Colonic mucosa (tissue), 4 donors: ENCODE measurements around the gene UBE2O. TPM values are rescaled to one million over a fixed set of nuclear protein-coding genes. Genes with fewer than 3 reads are reported as not detected.

Experiments used
- DNase-seq: peaks from one replicate; pipeline ENCODE4 v3.0.0-alpha.2; 2020
- H3K27ac ChIP-seq: fragments of 200-600 bp; one replicate; pipeline ENCODE4 v1.8.0; 2021
- H3K27me3 ChIP-seq: fragments of 200-600 bp; one replicate; pipeline ENCODE4 v1.8.0; 2021
- H3K36me3 ChIP-seq: fragments of 200-600 bp; one replicate; pipeline ENCODE4 v1.8.0; 2021
- H3K4me1 ChIP-seq: fragments of 200-600 bp; one replicate; pipeline ENCODE4 v1.8.0; 2021; ENCODE audit warnings: mild to moderate bottlenecking
- H3K4me3 ChIP-seq: fragments of 200-600 bp; one replicate; pipeline ENCODE4 v1.8.0; 2021
- H3K9ac ChIP-seq, 2 donors: one replicate each; pipeline ENCODE4 v1.7.0; 2013; ENCODE audit warnings: control low read depth in 2 of 2, low read depth in 2 of 2, low read length in 2 of 2
- H3K9me3 ChIP-seq: fragments of 200-600 bp; one replicate; pipeline ENCODE4 v1.8.0; 2021
- CTCF ChIP-seq: fragments of 200-600 bp; IDR thresholded peaks from one replicate; pipeline ENCODE4 v1.8.0; 2022; ENCODE audit warnings: antibody characterized with exemption, mild to moderate bottlenecking
- intact Hi-C: fragments of 100-400 bp; cut with DNase I; formaldehyde crosslinking; loops from one replicate; pipeline ENCODE4 v1.14.1; 2022
- total RNA-seq, 2 donors: library from RNA; stranded (reverse); fragmentation: NEBNext Ultra II Directional in 1 of 2; extraction: Animal tissue kit (Norgen Biotek cat#: 25700) in 1 of 2; gene quantifications; one replicate each; pipeline ENCODE4 v1.2.1, GENCODE V29; 2021
- donor health status: healthy.
- donor health status: DM: no; HTN: no; CAD: no.
- donor health status: DM: no; HTN: no; CAD: no.

UBE2O gene
- total RNA-seq, 2 donors from 2014 or later: 17.5 to 25.2 TPM

GRCh38 chr17:76452127-76452659, 759 bp downstream of the UBE2O start:
- H3K27ac ChIP-seq: no peak overlapping the region
- H3K4me3 ChIP-seq: peak overlapping the region; percentile 97
- no peaks in the 10 kb centered on the region for H3K4me1 ChIP-seq
- no peaks in the 10 kb centered on the region for H3K27me3 ChIP-seq
- no peak for DNase-seq
- no peaks in the 10 kb centered on the region for H3K36me3 ChIP-seq
- no peaks in the 10 kb centered on the region for H3K9me3 ChIP-seq
- intact Hi-C loops: no loop called here
- TF ChIP-seq CTCF: no peak
- H3K9ac ChIP-seq: peak overlapping the region; percentile 70 to 88

- Histone ChIP-seq H3K9ac (peak overlapping the region in 1 of 2 donors; percentile 88), H3K27me3 (no peaks in the 10 kb centered on the region), H3K4me1 (no peaks in the 10 kb centered on the region), H3K27ac (no peak overlapping the region), H3K4me3 (no peak overlapping the region), H3K9me3 (no peaks in the 10 kb centered on the region), H3K36me3 (no peaks in the 10 kb centered on the region)
- no peak for TF ChIP-seq CTCF
- intact Hi-C loops: no loop called here
- no peak for DNase-seq
Measured at GRCh38 chr17:76451506-76451905, 1.4 kb downstream of the UBE2O start.

GRCh38 chr17:76449126-76449525, 3.8 kb downstream of the UBE2O start:
- DNase-seq: no peak
- no peak overlapping the region for H3K9ac ChIP-seq
- H3K4me3 ChIP-seq: no peak overlapping the region
- H3K27me3 ChIP-seq: no peaks in the 10 kb centered on the region
- H3K27ac ChIP-seq: no peak overlapping the region
- no peak for TF ChIP-seq CTCF
- intact Hi-C loops: no loop called here
- no peaks in the 10 kb centered on the region for H3K9me3 ChIP-seq
- no peaks in the 10 kb centered on the region for H3K4me1 ChIP-seq
- H3K36me3 ChIP-seq: no peaks in the 10 kb centered on the region

- TF ChIP-seq CTCF: no peak
- Histone ChIP-seq H3K27me3 (no peaks in the 10 kb centered on the region), H3K27ac (no peak overlapping the region), H3K4me3 (no peak overlapping the region), H3K9ac (no peak overlapping the region), H3K36me3 (no peaks in the 10 kb centered on the region), H3K4me1 (no peaks in the 10 kb centered on the region), H3K9me3 (no peaks in the 10 kb centered on the region)
- intact Hi-C loops: no loop called here
- no peak for DNase-seq
Measured at GRCh38 chr17:76447931-76448652, 4.9 kb downstream of the UBE2O start.

- intact Hi-C loops: no loop called here
- Histone ChIP-seq H3K9me3 (no peaks in the 10 kb centered on the region), H3K4me3 (no peak overlapping the region), H3K27me3 (no peaks in the 10 kb centered on the region), H3K9ac (no peak overlapping the region), H3K4me1 (no peaks in the 10 kb centered on the region), H3K27ac (no peak overlapping the region), H3K36me3 (no peaks in the 10 kb centered on the region)
- TF ChIP-seq CTCF: no peak
- DNase-seq: no peak
Measured at GRCh38 chr17:76446449-76447231, 6.3 kb downstream of the UBE2O start.
